Lung (tissue), 12 donors: ENCODE results near the gene FLRT2. TPM values are rescaled to one million over a fixed set of nuclear protein-coding genes. Genes with fewer than 3 reads are reported as not detected.

ENCODE experiments used
- ATAC-seq: fragments of 200-7000 bp; cut with Tn5 transposase; one replicate; pipeline ENCODE4 v1.9.1; 2020; ENCODE audit warnings: moderate number of reproducible peaks; ENCODE audit not compliant: insufficient read depth, low FRiP score
- DNase-seq, 3 donors: peaks; one replicate each; pipeline ENCODE4 v3.0.0-alpha.2; 2013 to 2017
- H3K27ac ChIP-seq, 2 donors: one replicate each; pipeline ENCODE4 v1.5.1; 2013; ENCODE audit warnings: mild to moderate bottlenecking in 2 of 2, moderate library complexity in 2 of 2, control low read depth in 1 of 2, inconsistent platforms in 1 of 2, low read depth in 1 of 2, low read length in 1 of 2
- H3K27me3 ChIP-seq, 3 donors: one replicate each; pipeline ENCODE4 v1.5.1; 2013; ENCODE audit warnings: low read length in 2 of 3; ENCODE audit not compliant: control insufficient read depth in 3 of 3, insufficient read depth in 3 of 3
- H3K36me3 ChIP-seq, 4 donors: one replicate each; pipeline ENCODE4 v1.5.1; 2013; ENCODE audit warnings: low read length in 4 of 4, mild to moderate bottlenecking in 1 of 4, moderate library complexity in 1 of 4; ENCODE audit not compliant: control insufficient read depth in 4 of 4, insufficient read depth in 4 of 4
- H3K4me1 ChIP-seq, 5 donors: one replicate each; pipeline ENCODE4 v1.5.1; 2013; ENCODE audit warnings: low read length in 5 of 5, mild to moderate bottlenecking in 2 of 5, moderate library complexity in 1 of 5; ENCODE audit not compliant: control insufficient read depth in 5 of 5, insufficient read depth in 5 of 5
- H3K4me3 ChIP-seq: one replicate; pipeline ENCODE4 v1.5.1; 2013; ENCODE audit warnings: mild to moderate bottlenecking, control low read depth, moderate library complexity
- H3K9ac ChIP-seq, 2 donors: one replicate each; pipeline ENCODE4 v1.5.1; 2013; ENCODE audit warnings: low read length in 2 of 2, control low read depth in 1 of 2; ENCODE audit not compliant: insufficient read depth in 1 of 2
- H3K9me3 ChIP-seq, 4 donors: one replicate each; pipeline ENCODE4 v1.5.1; 2013; ENCODE audit warnings: low read length in 3 of 4, mild to moderate bottlenecking in 1 of 4, moderate library complexity in 1 of 4; ENCODE audit not compliant: control insufficient read depth in 4 of 4, insufficient read depth in 3 of 4
- WGBS, 2 donors: extraction: QIAGEN DNeasy Blood & Tissue Kit; methylation state at CpG; one replicate each; pipeline ENCODE4 v1.1.7; 2013; 5-methylcytosine and 5-hydroxymethylcytosine counted together
- polyA plus RNA-seq, 2 donors: library from polyadenylated mRNA; stranded (reverse); fragments of 200-250 nt; gene quantifications; one replicate each; pipeline ENCODE4 v1.2.1, GENCODE V29; 2013
- total RNA-seq, 2 donors: library from RNA; depleted of rRNA in 1 of 2; stranded (reverse); fragments of >200 nt in 1 of 2; gene quantifications; one replicate each; pipeline ENCODE4 v1.2.1, GENCODE V29; 2014 to 2021
- TF ChIP-seq, protein P1 (sequence below): IDR thresholded peaks from 2 replicates; pipeline ENCODE4 v1.5.1; 2012; ENCODE audit warnings: mild to moderate bottlenecking; ENCODE audit errors: control extremely low read depth, extremely low read depth
- donor health status: control.
- donor health status: control.
- donor health status: Bipolar disorder and iron deficiency.
- donor health status: healthy.
- donor health status: DM: yes; HTN: yes; CAD: no.

FLRT2 gene
- total and polyA plus RNA-seq, 4 donors, result 1.2 to 53.7 (median 8.8) TPM

DNA sequence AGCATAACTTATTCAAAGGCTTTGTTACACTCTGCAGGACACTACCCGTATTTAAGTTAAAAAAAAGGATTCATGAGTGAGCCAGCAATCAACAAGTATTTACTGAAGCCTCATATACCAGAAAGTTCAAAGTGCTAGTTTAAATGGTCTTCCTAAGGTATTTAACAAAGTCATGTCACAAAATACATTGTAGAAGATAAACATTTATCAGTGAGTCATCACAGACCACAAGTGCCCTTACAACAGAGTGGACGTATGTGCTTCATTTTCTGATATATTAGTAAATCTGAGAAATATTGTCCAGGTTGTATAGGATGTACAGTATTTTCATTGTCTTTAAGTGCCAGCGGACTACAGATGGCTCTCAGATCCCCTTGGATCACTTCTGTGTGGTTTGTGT, 24.2 kb downstream of the FLRT2 start:
- WGBS, 2 donors, result 51 to 75% methylated on average over 3 of the region's 3 CpGs

GRCh38 chr14:85556267-85556666, 26.3 kb downstream of the FLRT2 start:
- Histone ChIP-seq H3K27ac (no peak overlapping the region), H3K27me3 (no peaks in the 10 kb centered on the region), H3K9me3 (no peaks in the 10 kb centered on the region), H3K36me3 (no peaks in the 10 kb centered on the region), H3K4me1 (no peaks in the 10 kb centered on the region), H3K9ac (no peak overlapping the region), H3K4me3 (no peak overlapping the region)
- no peak for DNase-seq
- ATAC-seq, result no peak
- WGBS, 2 donors, result 89 to 95% methylated on average over 1 of the region's 1 CpG
- TF ChIP-seq, protein P1, sequence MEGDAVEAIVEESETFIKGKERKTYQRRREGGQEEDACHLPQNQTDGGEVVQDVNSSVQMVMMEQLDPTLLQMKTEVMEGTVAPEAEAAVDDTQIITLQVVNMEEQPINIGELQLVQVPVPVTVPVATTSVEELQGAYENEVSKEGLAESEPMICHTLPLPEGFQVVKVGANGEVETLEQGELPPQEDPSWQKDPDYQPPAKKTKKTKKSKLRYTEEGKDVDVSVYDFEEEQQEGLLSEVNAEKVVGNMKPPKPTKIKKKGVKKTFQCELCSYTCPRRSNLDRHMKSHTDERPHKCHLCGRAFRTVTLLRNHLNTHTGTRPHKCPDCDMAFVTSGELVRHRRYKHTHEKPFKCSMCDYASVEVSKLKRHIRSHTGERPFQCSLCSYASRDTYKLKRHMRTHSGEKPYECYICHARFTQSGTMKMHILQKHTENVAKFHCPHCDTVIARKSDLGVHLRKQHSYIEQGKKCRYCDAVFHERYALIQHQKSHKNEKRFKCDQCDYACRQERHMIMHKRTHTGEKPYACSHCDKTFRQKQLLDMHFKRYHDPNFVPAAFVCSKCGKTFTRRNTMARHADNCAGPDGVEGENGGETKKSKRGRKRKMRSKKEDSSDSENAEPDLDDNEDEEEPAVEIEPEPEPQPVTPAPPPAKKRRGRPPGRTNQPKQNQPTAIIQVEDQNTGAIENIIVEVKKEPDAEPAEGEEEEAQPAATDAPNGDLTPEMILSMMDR, result no peak

More for the DNA sequence above, 24.2 kb downstream of the FLRT2 start:
- Histone ChIP-seq H3K27ac (no peak overlapping the region), H3K4me1 (no peaks in the 10 kb centered on the region), H3K9ac (no peak overlapping the region), H3K27me3 (no peaks in the 10 kb centered on the region), H3K9me3 (no peaks in the 10 kb centered on the region), H3K4me3 (no peak overlapping the region), H3K36me3 (no peaks in the 10 kb centered on the region)
- TF ChIP-seq, protein P1, result no peak
- DNase-seq, result no peak
- no peak for ATAC-seq

GRCh38 chr14:85558505-85558904, 28.6 kb downstream of the FLRT2 start:
- TF ChIP-seq, protein P1, result no peak
- no peak overlapping the region for H3K9ac ChIP-seq
- no peaks in the 10 kb centered on the region for H3K4me1 ChIP-seq
- H3K9me3 ChIP-seq, result no peaks in the 10 kb centered on the region
- no peaks in the 10 kb centered on the region for H3K27me3 ChIP-seq
- no peak for ATAC-seq
- 74 to 87% methylated on average over 2 of the region's 2 CpGs for WGBS, 2 donors
- H3K27ac ChIP-seq, result no peak overlapping the region
- H3K4me3 ChIP-seq, result no peak overlapping the region
- DNase-seq, result no peak
- H3K36me3 ChIP-seq, result peaks cover 0 to 3% (median 1%) of the 10 kb centered on the region in 4 donors

DNA sequence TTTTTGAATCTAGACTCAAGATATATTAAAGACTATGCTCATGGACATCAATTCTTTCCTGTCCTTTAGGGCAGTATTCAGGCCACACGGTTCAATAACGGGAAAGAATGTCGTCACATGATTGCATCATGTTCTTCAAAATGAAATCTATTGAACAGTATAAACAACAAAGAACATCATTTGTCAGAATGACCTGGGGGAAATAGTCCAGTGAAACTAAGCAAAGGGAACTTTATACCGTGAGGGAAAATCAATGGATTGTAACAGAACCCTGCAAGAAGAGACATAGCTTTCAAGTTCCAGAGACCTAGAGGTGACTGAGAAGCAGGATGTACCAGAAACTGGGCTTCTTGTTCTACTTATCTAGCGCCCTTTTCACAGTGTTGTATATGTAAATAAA, 32.7 kb downstream of the FLRT2 start:
- no peak for DNase-seq
- Histone ChIP-seq H3K4me1 (peaks cover 0 to 3% (median 0%) of the 10 kb centered on the region in 5 donors), H3K27ac (no peak overlapping the region), H3K9ac (no peak overlapping the region), H3K4me3 (no peak overlapping the region), H3K9me3 (no peaks in the 10 kb centered on the region), H3K27me3 (no peaks in the 10 kb centered on the region), H3K36me3 (peaks cover 0 to 3% (median 1%) of the 10 kb centered on the region in 4 donors)
- TF ChIP-seq, protein P1, result no peak
- no peak for ATAC-seq
- 90 to 91% methylated on average over 5 of the region's 5 CpGs for WGBS, 2 donors
